HepG2 (cell line): Measurements from ENCODE around the gene ACSS3. TPM values are rescaled to one million over a fixed set of nuclear protein-coding genes. Genes with fewer than 3 reads are reported as not detected.

Source experiments
- ATAC-seq: fragments of 200-7000 bp; cut with Tn5 transposase; 3 replicates; pipeline ENCODE4 v1.9.1; 2020; ENCODE audit warnings: mild to moderate bottlenecking, moderate library complexity
- BruUV-seq: library from RNA; stranded (reverse); fragments of 400-500 nt; replicated peaks from 2 replicates; lab custom pipeline; 2021; lab: Mats Ljungman, UMichigan
- CTCF ChIA-PET: fragments of 300-600 bp; formaldehyde crosslinking; extraction: SDS; loops from one replicate; lab custom pipeline; 2021; ENCODE audit warnings: low total read pairs, inconsistent platforms, low intra/inter-chr PET ratio; lab: Yijun Ruan, JAX
- POLR2A ChIA-PET: fragments of 350-600 bp; sonication (Branson Sonifier 250); formaldehyde crosslinking; loops from one replicate; lab custom pipeline; 2020; ENCODE audit warnings: antibody characterized with exemption, inconsistent platforms; lab: Yijun Ruan, JAX
- DNase-seq: peaks from one replicate; pipeline ENCODE4 v3.0.0-alpha.2; 2015; ENCODE audit warnings: low spot score
- FAIRE-seq: peaks from 3 replicates; lab custom pipeline; 2011; peaks lifted over from hg19 to GRCh38; lab: Jason Lieb, UNC
- H2AFZ ChIP-seq: one replicate; pipeline ENCODE4 v1.6.1; 2011; ENCODE audit warnings: low read length, inconsistent platforms
- H3K27ac ChIP-seq: fragments of 300-600 bp; 3 replicates; pipeline ENCODE4 v1.8.0; 2011; ENCODE audit warnings: mixed run types, mild to moderate bottlenecking, mixed read lengths, low read length, inconsistent platforms; ENCODE audit not compliant: insufficient read depth; ENCODE audit errors: extremely low read length
- H3K27me3 ChIP-seq, 2 experiments: fragments of 200-600 bp in 1 of 2; 2 replicates in 1 of 2; 3 replicates in 1 of 2; pipeline versions ENCODE4 v1.6.0 to v1.8.0; 2011; ENCODE audit warnings: low read length in 2 of 2, mild to moderate bottlenecking in 2 of 2, moderate library complexity in 2 of 2, inconsistent platforms in 1 of 2; ENCODE audit not compliant: insufficient read depth in 2 of 2, control insufficient read depth in 1 of 2
- H3K36me3 ChIP-seq, 2 experiments: fragments of 200-600 bp in 1 of 2; replicated peaks in 1 of 2; 2 replicates in 1 of 2; 3 replicates in 1 of 2; pipeline versions ENCODE4 v1.5.1 to v1.8.0; 2011; ENCODE audit warnings: low read length in 2 of 2, inconsistent platforms in 1 of 2; ENCODE audit not compliant: insufficient read depth in 2 of 2, control insufficient read depth in 1 of 2
- H3K4me1 ChIP-seq: 2 replicates; pipeline ENCODE4 v1.5.1; 2012; ENCODE audit warnings: low read length, inconsistent platforms; ENCODE audit not compliant: insufficient read depth
- H3K4me2 ChIP-seq: 2 replicates; pipeline ENCODE4 v1.6.0; 2011; ENCODE audit warnings: low read depth, low read length, inconsistent platforms
- H3K4me3 ChIP-seq, 3 experiments: fragments of 200-600 bp in 1 of 3; sonication (generic), shearing (Covaris generic) in 1 of 3; replicated peaks in 1 of 3; 2 replicates each; pipeline ENCODE4 v1.5.1; 2011 to 2016; ENCODE audit warnings: low read length in 3 of 3, inconsistent platforms in 2 of 3, low read depth in 2 of 3, mild to moderate bottlenecking in 2 of 3, control low read depth in 1 of 3, mixed read lengths in 1 of 3; ENCODE audit not compliant: insufficient read depth in 1 of 3
- H3K79me2 ChIP-seq: one replicate; pipeline ENCODE4 v1.6.1; 2011; ENCODE audit warnings: low read length, inconsistent platforms; ENCODE audit not compliant: insufficient read depth
- H3K9ac ChIP-seq: 2 replicates; pipeline ENCODE4 v1.6.0; 2011; ENCODE audit warnings: mild to moderate bottlenecking, low read depth, low read length, inconsistent platforms; ENCODE audit not compliant: insufficient read depth
- H3K9me3 ChIP-seq: 2 replicates; pipeline ENCODE4 v1.5.1; 2012; ENCODE audit warnings: mild to moderate bottlenecking, low read length
- H4K20me1 ChIP-seq: 2 replicates; pipeline ENCODE4 v1.6.0; 2011; ENCODE audit warnings: inconsistent platforms, mild to moderate bottlenecking, low read length, moderate library complexity; ENCODE audit not compliant: insufficient read depth
- CBFB ChIP-seq: sonication (generic); formaldehyde crosslinking; IDR thresholded peaks from 2 replicates; pipeline ENCODE4 v1.4.0; 2020; ENCODE audit warnings: missing genetic modification reagents
- EP300 ChIP-seq, 3 experiments: sonication (generic) in 1 of 3; formaldehyde crosslinking in 1 of 3; IDR thresholded peaks; 2 replicates each; pipeline versions ENCODE4 v1.5.1 to v1.6.1; 2011 to 2020; ENCODE audit warnings: low read depth in 2 of 3, low read length in 2 of 3, borderline replicate concordance in 1 of 3, improper control_type of control experiment in 1 of 3, mild to moderate bottlenecking in 1 of 3, missing genetic modification reagents in 1 of 3, moderate library complexity in 1 of 3
- ISX ChIP-seq: sonication (generic); formaldehyde crosslinking; conservative IDR thresholded peaks from 2 replicates; pipeline ENCODE4 v1.5.0; 2020; ENCODE audit warnings: missing genetic modification reagents
- RELA ChIP-seq: sonication (generic); formaldehyde crosslinking; IDR thresholded peaks from 2 replicates; pipeline ENCODE4 v1.4.0; 2020; ENCODE audit warnings: missing genetic modification reagents
- ZBTB33 ChIP-seq: sonication (generic); formaldehyde crosslinking; IDR thresholded peaks from 2 replicates; pipeline ENCODE4 v1.4.0; 2020; ENCODE audit warnings: missing genetic modification reagents
- ZNF598 ChIP-seq: sonication (generic); formaldehyde crosslinking; IDR thresholded peaks from 2 replicates; pipeline ENCODE4 v1.5.1; 2020; ENCODE audit warnings: mild to moderate bottlenecking, missing genetic modification reagents, borderline replicate concordance
- WGBS: methylation state at CpG from one replicate; pipeline ENCODE4 v1.1.6; 2017; ENCODE audit warnings: low lambda C conversion rate; 5-methylcytosine and 5-hydroxymethylcytosine counted together
- in situ Hi-C: cut with HindIII; loops from 2 replicates; pipeline ENCODE4 v1.10.0; 2017; ENCODE audit warnings: low pct_unique_long_range_greater_than_20kb; ENCODE audit not compliant: extremely low pct_ligation_motif_present
- intact Hi-C: fragments of 100-400 bp; cut with micrococcal nuclease; formaldehyde crosslinking; loops from one replicate; pipeline ENCODE4 v1.10.0; 2022; ENCODE audit not compliant: unreplicated experiment
- polyA plus RNA-seq, 8 experiments: library from polyadenylated mRNA; depleted of rRNA in 3 of 8; stranded (reverse) in 7 of 8; unstranded in 1 of 8; fragments of >200 nt; fragmentation: Illumina TruSeq in 4 of 8; extraction: Trizol in 4 of 8; gene quantifications; 2 replicates each; pipeline versions ENCODE4 v1.2.1 to v1.2.3, GENCODE V29; 2011 to 2016; ENCODE audit warnings: low read depth in 4 of 8, missing spikeins in 1 of 8, mixed read lengths in 1 of 8; ENCODE audit not compliant: insufficient read depth in 1 of 8
- total RNA-seq, 5 experiments: library from RNA; depleted of rRNA; stranded (reverse); fragments of >200 nt; fragmentation: Illumina TruSeq; extraction: Trizol; gene quantifications; 2 replicates each; pipeline ENCODE4 v1.2.3, GENCODE V29; 2016; ENCODE audit warnings: low read depth in 1 of 5

The ACSS3 gene
- total and polyA plus RNA-seq, 2 of the 13 experiments (the other 11 are each of a cell fraction or from before 2014, with no cell fraction given), result 79.5 to 86.3 TPM

GRCh38 chr12:81208187-81208911, 130.5 kb downstream of the ACSS3 start:
- Histone ChIP-seq H3K9ac (no peak overlapping the region), H3K27ac (no peak overlapping the region), H4K20me1 (no peaks in the 10 kb centered on the region), H3K4me3 (no peak overlapping the region), H3K4me1 (peaks cover 35% of the 10 kb centered on the region), H3K27me3 (no peaks in the 10 kb centered on the region), H3K36me3 (peaks cover 2 to 16% of the 10 kb centered on the region in 2 experiments; a peak in 2 of 5 replicates), H3K79me2 (no peaks in the 10 kb centered on the region), H2AFZ (no peak overlapping the region), H3K9me3 (no peaks in the 10 kb centered on the region), H3K4me2 (no peak overlapping the region)
- 84% methylated on average over 9 of the region's 9 CpGs for WGBS
- peak; percentile 15 for DNase-seq
- ChIA-PET POLR2A (no interaction called here), CTCF (no interaction called here)
- peak; percentile 57 for ATAC-seq
- no peak for FAIRE-seq
- intact Hi-C loops, result no loop called here
- TF ChIP-seq EP300 (IDR thresholded peaks at IDR 0.05; ENCODE audit: low read depth in 2 of 2, low read length in 2 of 2), result no peak
- no peak for TF ChIP-seq EP300 (CRISPR knock-in tag; IDR thresholded peaks at IDR 0.05; ENCODE audit: borderline replicate concordance)
- TF ChIP-seq CBFB (CRISPR knock-in tag), result no peak
- peak; percentile 43; the same call in 1 of the 2 replicates for TF ChIP-seq ZBTB33 (CRISPR knock-in tag)
- no peak for TF ChIP-seq ZNF598 (CRISPR knock-in tag)
- TF ChIP-seq ISX, result no peak
- no peak for TF ChIP-seq RELA
- no TSS peak for BruUV-seq
- in situ Hi-C loops, result no loop called here
